WTC11 (cell line): ENCODE measurements around the gene APLN.

Source experiments
- AFF4 ChIP-seq: sonication (generic); formaldehyde crosslinking; IDR thresholded peaks from 2 replicates; pipeline ENCODE4 v1.8.1; 2023; ENCODE audit warnings: mild to moderate bottlenecking, missing genetic modification reagents, borderline replicate concordance
- AR ChIP-seq: fragments of 250-450 bp; sonication (Bioruptor Pico); IDR thresholded peaks from 2 replicates; pipeline ENCODE4 v1.9.0; 2021; ENCODE audit warnings: mild to moderate bottlenecking
- ATF2 ChIP-seq: sonication (generic); formaldehyde crosslinking; IDR thresholded peaks from 2 replicates; pipeline ENCODE4 v1.8.1; 2022; ENCODE audit warnings: low read depth, missing genetic modification reagents, borderline replicate concordance
- ATF3 ChIP-seq: sonication (generic); formaldehyde crosslinking; conservative IDR thresholded peaks from 2 replicates; pipeline ENCODE4 v1.8.1; 2022; ENCODE audit warnings: mild to moderate bottlenecking, missing genetic modification reagents
- CTCF ChIP-seq: fragments of 200-600 bp; IDR thresholded peaks from 2 replicates; pipeline ENCODE4 v1.8.0; 2022; ENCODE audit warnings: antibody characterized with exemption
- IRF1 ChIP-seq: sonication (generic); formaldehyde crosslinking; IDR thresholded peaks from 2 replicates; pipeline ENCODE4 v1.8.0; 2023; ENCODE audit warnings: missing genetic modification reagents
- SP1 ChIP-seq: sonication (generic); formaldehyde crosslinking; conservative IDR thresholded peaks from 2 replicates; pipeline ENCODE4 v1.8.1; 2022; ENCODE audit warnings: missing genetic modification reagents

GRCh38 chrX:129658429-129658828 lies 3.7 kb upstream of the APLN start:
- TF ChIP-seq CTCF (no peak), AR (CRISPR knock-in tag) (no peak), AFF4 (no peak), IRF1 (CRISPR knock-in tag) (no peak), ATF3 (CRISPR knock-in tag) (no peak), SP1 (no peak), ATF2 (CRISPR knock-in tag) (no peak)
